GM12801 (cell line): ENCODE data around the gene CD40LG.

Experiments used
- TF ChIP-seq, protein P1 (sequence below): IDR thresholded peaks from one replicate; pipeline ENCODE4 v1.5.1; 2011; ENCODE audit warnings: control low read depth; ENCODE audit not compliant: insufficient read length; ENCODE audit errors: extremely low read depth

The CD40LG gene

GRCh38 chrX:136647677-136648360, at the start of gene CD40LG:
Gene CD40LG (plus strand): TSS chrX:136648158. CDS start chrX:136648249, 91 bp downstream.
- TF ChIP-seq, protein P1, sequence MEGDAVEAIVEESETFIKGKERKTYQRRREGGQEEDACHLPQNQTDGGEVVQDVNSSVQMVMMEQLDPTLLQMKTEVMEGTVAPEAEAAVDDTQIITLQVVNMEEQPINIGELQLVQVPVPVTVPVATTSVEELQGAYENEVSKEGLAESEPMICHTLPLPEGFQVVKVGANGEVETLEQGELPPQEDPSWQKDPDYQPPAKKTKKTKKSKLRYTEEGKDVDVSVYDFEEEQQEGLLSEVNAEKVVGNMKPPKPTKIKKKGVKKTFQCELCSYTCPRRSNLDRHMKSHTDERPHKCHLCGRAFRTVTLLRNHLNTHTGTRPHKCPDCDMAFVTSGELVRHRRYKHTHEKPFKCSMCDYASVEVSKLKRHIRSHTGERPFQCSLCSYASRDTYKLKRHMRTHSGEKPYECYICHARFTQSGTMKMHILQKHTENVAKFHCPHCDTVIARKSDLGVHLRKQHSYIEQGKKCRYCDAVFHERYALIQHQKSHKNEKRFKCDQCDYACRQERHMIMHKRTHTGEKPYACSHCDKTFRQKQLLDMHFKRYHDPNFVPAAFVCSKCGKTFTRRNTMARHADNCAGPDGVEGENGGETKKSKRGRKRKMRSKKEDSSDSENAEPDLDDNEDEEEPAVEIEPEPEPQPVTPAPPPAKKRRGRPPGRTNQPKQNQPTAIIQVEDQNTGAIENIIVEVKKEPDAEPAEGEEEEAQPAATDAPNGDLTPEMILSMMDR: no peak

DNA sequence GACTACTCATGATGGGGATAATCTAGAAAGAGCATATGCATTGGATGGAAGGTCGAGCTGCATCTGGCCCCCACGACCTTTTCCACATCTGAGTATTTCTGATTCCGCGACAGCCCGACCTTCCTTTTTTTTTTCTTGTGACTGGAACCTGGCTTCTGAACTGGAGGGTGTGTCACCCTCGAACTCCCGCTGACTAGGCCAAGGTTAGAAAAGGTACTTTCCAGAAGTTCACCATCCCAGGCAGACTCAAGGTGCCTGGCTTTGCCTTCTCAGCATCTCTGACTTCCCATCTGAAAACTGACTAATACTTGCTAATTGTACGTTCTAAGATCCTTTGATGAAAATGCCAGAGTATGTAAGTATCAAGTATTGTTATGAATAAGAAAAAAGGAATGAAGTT, 49.3 kb upstream of the CD40LG start:
- TF ChIP-seq, protein P1: no peak

GRCh38 chrX:136600059-136600458, 47.9 kb upstream of the CD40LG start:
- TF ChIP-seq, protein P1: no peak

DNA sequence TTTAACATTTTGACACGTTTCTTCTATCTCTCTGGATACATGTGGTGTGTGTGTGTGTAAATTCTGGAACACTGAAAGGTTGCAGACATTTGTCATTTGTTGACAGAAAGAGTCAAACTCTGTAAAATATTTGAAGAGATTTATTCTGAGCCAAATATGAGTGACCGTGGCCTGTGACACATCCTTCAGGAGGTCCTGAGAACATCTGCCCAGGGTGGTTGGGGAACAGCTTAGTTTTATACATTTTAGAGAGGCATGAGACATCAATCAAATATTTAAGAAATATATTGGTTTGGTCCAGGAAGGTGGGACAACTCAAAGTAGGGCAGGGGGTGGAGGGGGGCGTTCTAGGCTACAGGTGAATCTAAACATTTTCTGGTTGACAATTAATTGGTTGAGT, 40.7 kb upstream of the CD40LG start:
- TF ChIP-seq, protein P1: no peak

DNA sequence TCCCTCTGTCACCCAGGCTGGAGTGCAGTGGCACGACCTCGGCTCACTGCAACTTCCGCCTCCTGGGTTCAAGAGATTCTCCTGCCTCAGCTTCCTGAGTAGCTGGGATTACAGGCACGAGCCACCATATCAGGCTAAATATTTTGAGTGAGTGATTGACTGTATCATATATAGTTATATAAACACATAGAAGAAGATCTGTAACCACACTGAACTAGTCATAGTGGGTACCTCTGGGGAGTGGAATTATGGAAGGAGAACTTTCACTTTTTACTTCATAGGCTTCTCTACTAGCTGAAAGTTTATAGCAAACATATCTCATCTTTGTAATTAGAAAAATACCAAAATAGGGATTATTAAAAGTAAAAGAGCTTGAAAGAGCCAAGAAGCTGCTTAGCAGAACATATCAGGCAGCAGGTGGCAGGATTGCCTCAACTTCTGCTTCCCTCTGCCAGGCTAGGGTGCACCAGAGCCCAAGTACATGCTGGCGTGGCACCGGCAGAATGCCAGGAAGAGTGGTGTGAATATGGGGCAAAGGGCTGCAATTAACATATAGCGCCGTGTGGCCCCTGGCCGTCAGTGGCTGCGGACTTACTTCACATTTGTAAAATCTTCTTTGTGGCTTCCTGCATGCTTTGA, 39.5 kb upstream of the CD40LG start:
- TF ChIP-seq, protein P1: no peak

DNA sequence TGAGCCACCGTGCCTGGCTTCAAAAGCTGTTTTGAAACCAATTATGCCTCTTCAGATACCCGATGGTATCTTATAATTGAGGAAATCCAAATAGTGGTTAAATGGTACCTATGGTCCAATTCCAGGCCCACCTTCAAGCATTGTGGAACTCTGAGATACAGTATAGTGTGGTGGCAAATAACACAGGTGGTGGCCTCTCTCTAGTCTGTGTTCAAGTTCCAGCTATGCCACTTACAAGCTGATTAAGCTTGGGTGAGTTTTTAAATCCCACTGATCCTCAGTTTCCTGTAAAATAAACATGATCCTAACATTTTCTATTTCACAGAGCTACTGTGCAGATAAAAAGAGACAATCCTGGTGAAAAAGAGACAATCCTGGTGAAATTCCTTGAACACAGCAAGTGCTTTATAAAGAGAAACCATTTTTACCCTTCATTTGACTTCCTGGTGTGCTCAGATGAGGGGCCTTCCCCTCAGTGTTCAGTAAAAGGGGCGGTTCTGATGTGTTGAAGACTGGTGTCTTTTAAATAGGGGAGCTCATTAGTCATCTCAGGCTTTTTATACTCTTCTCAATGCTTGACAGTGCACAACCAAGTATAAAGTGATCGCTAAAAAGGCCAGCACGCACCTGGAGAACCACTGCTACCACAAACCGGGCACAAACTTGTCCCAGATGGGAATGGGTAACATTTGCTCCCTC, 30.8 kb upstream of the CD40LG start:
- TF ChIP-seq, protein P1: no peak

DNA sequence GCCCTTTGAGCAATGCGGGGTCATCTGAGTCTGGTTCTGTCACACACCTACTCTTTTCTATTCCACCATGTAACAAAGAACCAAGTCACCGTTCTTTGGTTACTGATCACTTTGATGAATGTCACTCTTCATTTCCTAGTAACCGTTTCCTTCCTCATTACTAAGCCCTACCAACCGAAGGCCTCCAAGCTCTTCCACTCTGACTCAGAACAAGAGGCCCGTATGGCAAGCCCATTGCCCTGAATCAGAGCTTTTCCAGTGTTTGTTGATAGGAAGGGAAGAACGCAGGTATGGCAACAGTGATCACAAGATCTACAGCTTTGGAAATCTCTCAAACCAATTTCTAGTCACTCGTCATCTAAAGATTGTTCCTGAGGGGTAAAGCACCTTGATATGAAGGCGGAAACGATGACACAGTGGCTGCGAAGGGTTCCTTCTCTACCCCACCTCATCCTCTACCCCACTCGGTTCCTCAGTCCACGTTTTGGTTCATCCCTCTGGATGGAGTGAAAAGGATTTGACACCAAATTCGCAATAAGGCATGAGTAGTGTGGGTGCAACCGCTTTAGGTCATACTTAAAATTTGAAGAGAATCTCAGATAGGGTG, 28.0 kb upstream of the CD40LG start:
- TF ChIP-seq, protein P1: no peak
